Tibial nerve (tissue), 3 donors: ENCODE data around the gene UMAD1.

Source experiments
- CTCF ChIP-seq, 5 experiments: fragments of 200-600 bp in 3 of 5; fragments of 450-650 bp in 2 of 5; sonication (generic) in 3 of 5; IDR thresholded peaks; one replicate each; pipeline ENCODE4 v1.5.1; 2016 to 2019; ENCODE audit warnings: antibody characterized with exemption in 5 of 5, mild to moderate bottlenecking in 3 of 5, moderate library complexity in 2 of 5
- POLR2A ChIP-seq, 2 donors: fragments of 450-650 bp; IDR thresholded peaks; one replicate each; pipeline ENCODE4 v1.6.1; 2017; ENCODE audit warnings: antibody characterized with exemption in 2 of 2, mild to moderate bottlenecking in 2 of 2, moderate library complexity in 2 of 2

- TF ChIP-seq CTCF (IDR thresholded peaks at IDR 0.05) (no peak), POLR2A (IDR thresholded peaks at IDR 0.05) (no peak)
Measured at GRCh38 chr7:7707806-7708205, 67.3 kb downstream of the UMAD1 start.
